Stimulated activated CD8-positive, alpha-beta memory T cell treated with anti-CD3 and anti-CD28 coated beads, Interleukin-4, amount 100 ng/mL, for 48 hours (primary cell): ENCODE measurements around the gene VCAM1.

Experiments
- DNase-seq: peaks from one replicate; pipeline ENCODE4 v3.0.0-alpha.2; 2020

VCAM1 gene

GRCh38 chr1:100719490-100719889, at the start of gene VCAM1:
Gene VCAM1 (plus strand): TSS chr1:100719742. CDS start chr1:100719861, 119 bp downstream.
- DNase-seq, result no peak

- no peak for DNase-seq
Observed at GRCh38 chr1:100670083-100670482, 49.5 kb upstream of the VCAM1 start.

GRCh38 chr1:100671601-100672000, 47.9 kb upstream of the VCAM1 start:
- no peak for DNase-seq

- DNase-seq, result no peak
Observed at GRCh38 chr1:100683448-100684349, 35.8 kb upstream of the VCAM1 start.

GRCh38 chr1:100699744-100700143, 19.8 kb upstream of the VCAM1 start:
- DNase-seq, result no peak

GRCh38 chr1:100700586-100700985, 19.0 kb upstream of the VCAM1 start:
- DNase-seq, result no peak

GRCh38 chr1:100703052-100703451, 16.5 kb upstream of the VCAM1 start:
- no peak for DNase-seq

GRCh38 chr1:100703716-100704115, 15.8 kb upstream of the VCAM1 start:
- DNase-seq, result no peak

- DNase-seq, result no peak
Observed at GRCh38 chr1:100704473-100704872, 15.1 kb upstream of the VCAM1 start.

- no peak for DNase-seq
Observed at GRCh38 chr1:100706296-100706695, 13.2 kb upstream of the VCAM1 start.

GRCh38 chr1:100706856-100707255, 12.7 kb upstream of the VCAM1 start:
- no peak for DNase-seq

GRCh38 chr1:100708476-100709062, 11.0 kb upstream of the VCAM1 start:
- DNase-seq, result no peak

GRCh38 chr1:100710906-100711682, 8.4 kb upstream of the VCAM1 start:
- DNase-seq, result no peak

GRCh38 chr1:100713027-100713426, 6.5 kb upstream of the VCAM1 start:
- peak; percentile 85 for DNase-seq

- DNase-seq, result no peak
Observed at GRCh38 chr1:100713626-100714025, 5.9 kb upstream of the VCAM1 start.

GRCh38 chr1:100714599-100714998, 4.9 kb upstream of the VCAM1 start:
- no peak for DNase-seq

GRCh38 chr1:100717218-100717617, 2.3 kb upstream of the VCAM1 start:
- DNase-seq, result no peak

GRCh38 chr1:100718581-100718980, 961 bp upstream of the VCAM1 start:
- no peak for DNase-seq

- no peak for DNase-seq
Observed at GRCh38 chr1:100720101-100720500, 559 bp downstream of the VCAM1 start.

GRCh38 chr1:100720751-100721150, 1.2 kb downstream of the VCAM1 start:
- no peak for DNase-seq

GRCh38 chr1:100721526-100722207, 2.1 kb downstream of the VCAM1 start:
- DNase-seq, result no peak

- no peak for DNase-seq
Observed at GRCh38 chr1:100722221-100722620, 2.7 kb downstream of the VCAM1 start.

- DNase-seq, result no peak
Observed at GRCh38 chr1:100724281-100724680, 4.7 kb downstream of the VCAM1 start.
